Measurements from ENCODE around the gene CNTROB. TPM values are rescaled to one million over a fixed set of nuclear protein-coding genes. Genes with fewer than 3 reads are reported as not detected.

Gene CNTROB
- total RNA-seq, 4 donors from 2014 or later: 7.1 to 58.5 (median 26.1) TPM

DNA sequence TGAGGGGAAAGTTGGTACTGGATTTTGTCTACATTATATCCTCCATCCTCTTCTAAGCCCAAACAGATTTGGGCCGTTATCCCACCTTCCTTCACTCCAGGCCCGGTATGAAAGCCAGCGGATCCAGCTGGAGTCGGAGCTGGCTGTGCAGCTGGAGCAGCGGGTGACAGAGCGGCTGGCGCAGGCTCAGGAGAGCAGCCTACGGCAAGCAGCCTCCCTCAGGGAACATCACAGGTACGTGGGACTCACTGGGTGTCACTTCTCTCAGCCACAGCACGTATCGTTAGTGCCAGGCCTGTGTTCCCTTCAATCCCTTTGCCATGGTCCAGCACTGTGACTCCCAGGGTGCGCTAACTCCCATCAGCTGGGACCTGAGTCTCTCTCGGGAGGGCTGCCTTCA lies 11.3 kb downstream of the CNTROB start:
- no peak overlapping the region for H3K27ac ChIP-seq
- intact Hi-C loops (cut with DNase I; ENCODE audit: low total_unique reads): no loop called here
- TF ChIP-seq, protein P1, sequence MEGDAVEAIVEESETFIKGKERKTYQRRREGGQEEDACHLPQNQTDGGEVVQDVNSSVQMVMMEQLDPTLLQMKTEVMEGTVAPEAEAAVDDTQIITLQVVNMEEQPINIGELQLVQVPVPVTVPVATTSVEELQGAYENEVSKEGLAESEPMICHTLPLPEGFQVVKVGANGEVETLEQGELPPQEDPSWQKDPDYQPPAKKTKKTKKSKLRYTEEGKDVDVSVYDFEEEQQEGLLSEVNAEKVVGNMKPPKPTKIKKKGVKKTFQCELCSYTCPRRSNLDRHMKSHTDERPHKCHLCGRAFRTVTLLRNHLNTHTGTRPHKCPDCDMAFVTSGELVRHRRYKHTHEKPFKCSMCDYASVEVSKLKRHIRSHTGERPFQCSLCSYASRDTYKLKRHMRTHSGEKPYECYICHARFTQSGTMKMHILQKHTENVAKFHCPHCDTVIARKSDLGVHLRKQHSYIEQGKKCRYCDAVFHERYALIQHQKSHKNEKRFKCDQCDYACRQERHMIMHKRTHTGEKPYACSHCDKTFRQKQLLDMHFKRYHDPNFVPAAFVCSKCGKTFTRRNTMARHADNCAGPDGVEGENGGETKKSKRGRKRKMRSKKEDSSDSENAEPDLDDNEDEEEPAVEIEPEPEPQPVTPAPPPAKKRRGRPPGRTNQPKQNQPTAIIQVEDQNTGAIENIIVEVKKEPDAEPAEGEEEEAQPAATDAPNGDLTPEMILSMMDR (IDR thresholded peaks at IDR 0.05): no peak
- TF ChIP-seq POLR2A (IDR thresholded peaks at IDR 0.05): no peak
- no peaks in the 10 kb centered on the region for H3K9me3 ChIP-seq
- H3K36me3 ChIP-seq: no peaks in the 10 kb centered on the region
- no peaks in the 10 kb centered on the region for H3K4me1 ChIP-seq
- no peak overlapping the region for H3K4me3 ChIP-seq
- DNase-seq: no peak
- no peaks in the 10 kb centered on the region for H3K27me3 ChIP-seq

DNA sequence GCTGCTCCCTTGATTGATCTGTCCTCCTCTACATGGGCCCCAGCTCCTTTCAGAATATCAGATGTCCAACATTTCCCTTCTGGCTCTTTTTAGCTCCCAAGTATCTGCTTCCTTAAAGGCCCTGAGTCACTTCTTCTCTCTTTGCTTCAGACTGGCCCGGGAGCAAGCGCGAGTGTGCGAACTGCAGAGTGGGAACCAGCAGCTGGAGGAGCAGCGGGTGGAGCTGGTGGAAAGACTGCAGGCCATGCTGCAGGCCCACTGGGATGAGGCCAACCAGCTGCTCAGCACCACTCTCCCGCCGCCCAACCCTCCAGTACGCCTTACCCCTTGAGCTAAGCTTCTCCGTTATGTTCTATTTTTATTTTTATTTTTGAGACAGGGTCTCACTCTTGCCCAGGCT lies 12.3 kb downstream of the CNTROB start:
- H3K27ac ChIP-seq: no peak overlapping the region
- no peaks in the 10 kb centered on the region for H3K36me3 ChIP-seq
- H3K4me1 ChIP-seq: no peaks in the 10 kb centered on the region
- no peak overlapping the region for H3K4me3 ChIP-seq
- H3K9me3 ChIP-seq: no peaks in the 10 kb centered on the region
- H3K27me3 ChIP-seq: no peaks in the 10 kb centered on the region
- no peak for TF ChIP-seq POLR2A (IDR thresholded peaks at IDR 0.05)
- TF ChIP-seq, protein P1 (IDR thresholded peaks at IDR 0.05): no peak
- intact Hi-C loops (cut with DNase I; ENCODE audit: low total_unique reads): no loop called here
- DNase-seq: no peak

DNA sequence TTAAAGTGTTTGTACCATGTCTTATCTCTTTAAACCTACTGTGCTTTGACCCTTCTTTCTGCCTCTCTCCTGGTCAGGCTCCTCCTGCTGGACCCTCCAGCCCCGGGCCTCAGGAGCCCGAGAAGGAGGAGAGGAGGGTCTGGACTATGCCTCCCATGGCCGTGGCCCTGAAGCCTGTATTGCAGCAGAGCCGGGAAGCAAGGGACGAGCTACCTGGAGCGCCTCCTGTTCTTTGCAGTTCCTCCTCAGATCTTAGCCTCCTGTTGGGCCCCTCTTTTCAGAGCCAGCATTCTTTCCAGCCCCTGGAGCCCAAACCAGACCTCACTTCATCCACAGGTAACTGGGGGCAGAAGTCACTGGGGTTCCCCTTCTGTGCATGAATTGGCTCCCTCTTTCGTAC lies 13.6 kb downstream of the CNTROB start:
- Histone ChIP-seq H3K27me3 (no peaks in the 10 kb centered on the region), H3K4me1 (no peaks in the 10 kb centered on the region), H3K4me3 (no peak overlapping the region), H3K36me3 (no peaks in the 10 kb centered on the region), H3K27ac (no peak overlapping the region), H3K9me3 (no peaks in the 10 kb centered on the region)
- DNase-seq: no peak
- TF ChIP-seq, protein P1 (IDR thresholded peaks at IDR 0.05): no peak
- no peak for TF ChIP-seq POLR2A (IDR thresholded peaks at IDR 0.05)
- intact Hi-C loops (cut with DNase I; ENCODE audit: low total_unique reads): no loop called here

DNA sequence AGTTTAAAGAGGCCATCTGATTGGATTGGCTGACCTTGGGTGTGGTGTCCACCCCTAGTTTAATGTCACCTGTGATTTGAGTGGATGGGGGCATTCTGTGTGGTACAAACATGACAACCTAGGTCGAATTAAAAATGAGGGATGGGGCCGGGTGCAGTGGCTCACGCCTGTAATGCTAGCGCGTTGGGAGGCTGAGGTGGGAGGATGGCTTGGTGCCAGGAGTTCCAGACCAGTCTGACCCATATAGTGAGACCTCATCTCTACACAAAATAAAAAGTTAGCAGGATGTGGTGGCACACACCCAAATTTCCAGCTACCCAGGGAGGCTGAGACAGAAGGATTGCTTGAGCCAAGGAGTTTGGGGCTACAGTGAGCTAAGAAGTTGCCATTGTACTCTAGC lies 14.4 kb downstream of the CNTROB start:
- TF ChIP-seq, protein P1 (IDR thresholded peaks at IDR 0.05): no peak
- TF ChIP-seq POLR2A (IDR thresholded peaks at IDR 0.05): no peak
- H3K27ac ChIP-seq: no peak overlapping the region
- no peaks in the 10 kb centered on the region for H3K36me3 ChIP-seq
- H3K4me3 ChIP-seq: no peak overlapping the region
- intact Hi-C loops (cut with DNase I; ENCODE audit: low total_unique reads): no loop called here
- no peak for DNase-seq
- no peaks in the 10 kb centered on the region for H3K4me1 ChIP-seq
- H3K9me3 ChIP-seq: no peaks in the 10 kb centered on the region
- no peaks in the 10 kb centered on the region for H3K27me3 ChIP-seq

DNA sequence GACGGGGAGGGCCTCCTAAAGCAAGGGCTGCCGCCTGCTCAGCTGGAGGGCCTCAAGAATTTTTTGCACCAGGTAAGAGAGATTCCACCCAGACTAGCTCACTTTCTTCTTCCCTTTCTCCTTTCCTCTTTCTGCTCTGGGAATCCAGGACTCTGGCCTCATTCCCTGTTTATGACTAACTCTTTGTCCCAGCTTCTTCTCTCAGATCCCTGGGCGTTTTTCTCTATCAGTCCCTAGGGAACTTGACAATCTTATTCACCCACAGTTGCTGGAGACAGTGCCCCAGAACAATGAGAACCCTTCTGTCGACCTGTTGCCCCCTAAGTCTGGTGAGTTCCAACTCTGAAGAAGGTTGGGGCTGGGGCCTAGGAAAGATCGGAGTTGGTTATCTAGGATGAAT lies 15.6 kb downstream of the CNTROB start:
- no peak for DNase-seq
- no peaks in the 10 kb centered on the region for H3K27me3 ChIP-seq
- no peak overlapping the region for H3K4me3 ChIP-seq
- no peaks in the 10 kb centered on the region for H3K4me1 ChIP-seq
- H3K36me3 ChIP-seq: no peaks in the 10 kb centered on the region
- no peaks in the 10 kb centered on the region for H3K9me3 ChIP-seq
- intact Hi-C loops (cut with DNase I; ENCODE audit: low total_unique reads): no loop called here
- no peak overlapping the region for H3K27ac ChIP-seq
- TF ChIP-seq POLR2A (IDR thresholded peaks at IDR 0.05): no peak
- TF ChIP-seq, protein P1 (IDR thresholded peaks at IDR 0.05): no peak
